ENCODE measurements around the gene MTARC1. TPM values are rescaled to one million over a fixed set of nuclear protein-coding genes. Genes with fewer than 3 reads are reported as not detected.

Gene MTARC1
- total RNA-seq, 2 experiments from 2014 or later = not detected

DNA sequence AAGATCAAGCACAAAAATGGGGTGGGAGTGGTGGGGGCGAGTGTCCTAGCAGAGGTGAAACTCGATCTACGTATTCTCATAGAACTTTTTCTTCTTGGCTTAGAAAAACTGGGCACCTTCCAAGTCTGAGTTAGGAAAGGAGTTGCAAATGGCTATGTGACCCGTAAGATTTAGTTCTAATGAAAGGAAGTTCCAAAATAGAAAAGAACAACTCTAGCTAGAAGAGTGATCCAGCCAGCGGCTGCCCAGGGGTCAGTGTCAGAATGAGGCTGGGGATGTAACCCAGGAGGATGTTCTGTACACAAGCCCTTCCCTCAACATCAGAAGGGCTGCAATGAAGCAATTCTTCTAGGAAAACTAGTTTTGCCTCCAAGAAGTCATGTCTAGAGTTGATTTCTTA is 5.2 kb downstream of the MTARC1 start:
- no TSS peak for BruUV-seq (replicated peaks)
- H4K20me1 ChIP-seq (ENCODE audit: insufficient read depth, low read length) = no peaks in the 10 kb centered on the region
- no peaks in the 10 kb centered on the region for H3K9me3 ChIP-seq (ENCODE audit: low read length)
- ChIA-PET POLR2A (no interaction called here), CTCF (ENCODE audit: unreplicated experiment) (no interaction called here)
- intact Hi-C loops (cut with micrococcal nuclease; ENCODE audit: unreplicated experiment) = no loop called here
- no peak for DNase-seq (ENCODE audit: low spot score)
- H3K4me1 ChIP-seq (ENCODE audit: insufficient read depth, low read length, poor library complexity, severe bottlenecking) = no peaks in the 10 kb centered on the region
- no peaks in the 10 kb centered on the region for H3K79me2 ChIP-seq (ENCODE audit: insufficient read depth, low read depth, low read length)
- no peak overlapping the region for H3K4me2 ChIP-seq (ENCODE audit: low read length)
- no peaks in the 10 kb centered on the region for H3K9me2 ChIP-seq (ENCODE audit: insufficient read depth, low read length)
- TF ChIP-seq CTCF (conservative IDR thresholded peaks at IDR 0.05; ENCODE audit: low read length) (no peak), EZH2phosphoT487 (IDR thresholded peaks at IDR 0.05; ENCODE audit: borderline replicate concordance, low read depth, low read length) (no peak)
- no peak overlapping the region for H3K27ac ChIP-seq (ENCODE audit: low read depth, low read length, poor library complexity, severe bottlenecking)
- no peak overlapping the region for H3K4me3 ChIP-seq (ENCODE audit: low read depth, low read length, poor library complexity, severe bottlenecking)
- no peaks in the 10 kb centered on the region for H3K36me3 ChIP-seq (ENCODE audit: insufficient read depth, low read length)
- no peak overlapping the region for H2AFZ ChIP-seq (ENCODE audit: low read length)

GRCh38 chr1:220796530-220796929 is 9.8 kb downstream of the MTARC1 start:
- H3K4me3 ChIP-seq (ENCODE audit: low read depth, low read length, poor library complexity, severe bottlenecking) = no peak overlapping the region
- TF ChIP-seq EZH2phosphoT487 (IDR thresholded peaks at IDR 0.05; ENCODE audit: borderline replicate concordance, low read depth, low read length) (no peak), CTCF (conservative IDR thresholded peaks at IDR 0.05; ENCODE audit: low read length) (no peak)
- no peak for DNase-seq (ENCODE audit: low spot score)
- H3K9me3 ChIP-seq (ENCODE audit: low read length) = no peaks in the 10 kb centered on the region
- H3K4me1 ChIP-seq (ENCODE audit: insufficient read depth, low read length, poor library complexity, severe bottlenecking) = no peaks in the 10 kb centered on the region
- H3K27ac ChIP-seq (ENCODE audit: low read depth, low read length, poor library complexity, severe bottlenecking) = no peak overlapping the region
- no peaks in the 10 kb centered on the region for H3K79me2 ChIP-seq (ENCODE audit: insufficient read depth, low read depth, low read length)
- no peaks in the 10 kb centered on the region for H3K36me3 ChIP-seq (ENCODE audit: insufficient read depth, low read length)
- no TSS peak for BruUV-seq (replicated peaks)
- intact Hi-C loops (cut with micrococcal nuclease; ENCODE audit: unreplicated experiment) = no loop called here
- H3K4me2 ChIP-seq (ENCODE audit: low read length) = no peak overlapping the region
- H2AFZ ChIP-seq (ENCODE audit: low read length) = no peak overlapping the region
- POLR2A ChIA-PET = no interaction called here
- H4K20me1 ChIP-seq (ENCODE audit: insufficient read depth, low read length) = no peaks in the 10 kb centered on the region
- CTCF ChIA-PET (ENCODE audit: unreplicated experiment) = no interaction called here
- H3K9me2 ChIP-seq (ENCODE audit: insufficient read depth, low read length) = no peaks in the 10 kb centered on the region

DNA sequence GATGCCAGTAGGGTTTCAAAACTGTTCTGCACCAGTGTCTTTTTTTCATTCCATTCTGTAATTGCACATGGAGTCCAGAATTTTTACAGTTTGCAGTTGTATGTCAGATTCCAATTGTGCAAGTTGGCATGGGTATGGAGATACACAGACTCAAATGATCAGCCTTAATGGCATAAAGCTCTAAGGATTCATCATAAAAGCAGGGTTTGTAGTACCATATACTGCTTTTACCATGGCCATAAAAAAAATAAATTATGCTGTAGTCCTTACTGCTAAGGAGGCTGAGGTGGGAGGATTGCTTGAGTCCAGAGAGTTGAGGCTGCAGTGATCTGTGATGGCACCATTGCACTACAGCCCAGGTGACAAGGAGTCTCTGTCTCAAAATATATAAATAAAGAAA is 10.3 kb downstream of the MTARC1 start:
- no peak overlapping the region for H2AFZ ChIP-seq (ENCODE audit: low read length)
- BruUV-seq (replicated peaks) = no TSS peak
- H3K9me3 ChIP-seq (ENCODE audit: low read length) = no peaks in the 10 kb centered on the region
- DNase-seq (ENCODE audit: low spot score) = no peak
- CTCF ChIA-PET (ENCODE audit: unreplicated experiment) = no interaction called here
- no peaks in the 10 kb centered on the region for H4K20me1 ChIP-seq (ENCODE audit: insufficient read depth, low read length)
- no peak overlapping the region for H3K27ac ChIP-seq (ENCODE audit: low read depth, low read length, poor library complexity, severe bottlenecking)
- H3K4me2 ChIP-seq (ENCODE audit: low read length) = no peak overlapping the region
- H3K4me1 ChIP-seq (ENCODE audit: insufficient read depth, low read length, poor library complexity, severe bottlenecking) = no peaks in the 10 kb centered on the region
- TF ChIP-seq CTCF (conservative IDR thresholded peaks at IDR 0.05; ENCODE audit: low read length) (no peak), EZH2phosphoT487 (IDR thresholded peaks at IDR 0.05; ENCODE audit: borderline replicate concordance, low read depth, low read length) (no peak)
- H3K36me3 ChIP-seq (ENCODE audit: insufficient read depth, low read length) = no peaks in the 10 kb centered on the region
- POLR2A ChIA-PET = no interaction called here
- H3K9me2 ChIP-seq (ENCODE audit: insufficient read depth, low read length) = no peaks in the 10 kb centered on the region
- no peaks in the 10 kb centered on the region for H3K79me2 ChIP-seq (ENCODE audit: insufficient read depth, low read depth, low read length)
- H3K4me3 ChIP-seq (ENCODE audit: low read depth, low read length, poor library complexity, severe bottlenecking) = no peak overlapping the region
- intact Hi-C loops (cut with micrococcal nuclease; ENCODE audit: unreplicated experiment) = no loop called here
